ENCODE measurements around the gene RNF125. TPM values are rescaled to one million over a fixed set of nuclear protein-coding genes. Genes with fewer than 3 reads are reported as not detected.
"Not testable (repeated sequence)": the region's sequence is repeated elsewhere in the genome, so short reads cannot be mapped to it uniquely, and the experiment has no call there.

The RNF125 gene
- 10 to 100 TPM in 9 of 12 donors, 1 to 10 TPM in 2, not detected in 1; 8.8 to 18.6 (median 12.5) TPM for polyA plus RNA-seq (ENCODE audit: insufficient read length in 12 of 12)
- long read RNA-seq, donor 1 = 0 reads
- long read RNA-seq, donor 2, full-length matches to known transcripts = 3 of 9 reads
- long read RNA-seq, donor 2, partial matches to known transcripts = 6 of 9 reads
- long read RNA-seq, donor 2, other reads (novel, unspliced or antisense) = 0 of 9 reads
- long read RNA-seq, donor 3, full-length matches to known transcripts = 2 of 2 reads
- long read RNA-seq, donor 3, partial matches to known transcripts = 0 of 2 reads
- long read RNA-seq, donor 3, other reads (novel, unspliced or antisense) = 0 of 2 reads
- long read RNA-seq, donor 4, full-length matches to known transcripts = 2 of 2 reads
- long read RNA-seq, donor 4, partial matches to known transcripts = 0 of 2 reads
- long read RNA-seq, donor 4, other reads (novel, unspliced or antisense) = 0 of 2 reads
- long read RNA-seq, donor 5 = 0 reads
- long read RNA-seq, donor 6 = 0 reads
- long read RNA-seq, donor 7, full-length matches to known transcripts = 1 of 1 reads
- long read RNA-seq, donor 7, partial matches to known transcripts = 0 of 1 reads
- long read RNA-seq, donor 7, other reads (novel, unspliced or antisense) = 0 of 1 reads
- long read RNA-seq, donor 8, full-length matches to known transcripts = 3 of 3 reads
- long read RNA-seq, donor 8, partial matches to known transcripts = 0 of 3 reads
- long read RNA-seq, donor 8, other reads (novel, unspliced or antisense) = 0 of 3 reads
- long read RNA-seq, donor 9 = 0 reads
- long read RNA-seq, donor 10, full-length matches to known transcripts = 2 of 2 reads
- long read RNA-seq, donor 10, partial matches to known transcripts = 0 of 2 reads
- long read RNA-seq, donor 10, other reads (novel, unspliced or antisense) = 0 of 2 reads
- long read RNA-seq, donor 11, full-length matches to known transcripts = 2 of 2 reads
- long read RNA-seq, donor 11, partial matches to known transcripts = 0 of 2 reads
- long read RNA-seq, donor 11, other reads (novel, unspliced or antisense) = 0 of 2 reads

DNA sequence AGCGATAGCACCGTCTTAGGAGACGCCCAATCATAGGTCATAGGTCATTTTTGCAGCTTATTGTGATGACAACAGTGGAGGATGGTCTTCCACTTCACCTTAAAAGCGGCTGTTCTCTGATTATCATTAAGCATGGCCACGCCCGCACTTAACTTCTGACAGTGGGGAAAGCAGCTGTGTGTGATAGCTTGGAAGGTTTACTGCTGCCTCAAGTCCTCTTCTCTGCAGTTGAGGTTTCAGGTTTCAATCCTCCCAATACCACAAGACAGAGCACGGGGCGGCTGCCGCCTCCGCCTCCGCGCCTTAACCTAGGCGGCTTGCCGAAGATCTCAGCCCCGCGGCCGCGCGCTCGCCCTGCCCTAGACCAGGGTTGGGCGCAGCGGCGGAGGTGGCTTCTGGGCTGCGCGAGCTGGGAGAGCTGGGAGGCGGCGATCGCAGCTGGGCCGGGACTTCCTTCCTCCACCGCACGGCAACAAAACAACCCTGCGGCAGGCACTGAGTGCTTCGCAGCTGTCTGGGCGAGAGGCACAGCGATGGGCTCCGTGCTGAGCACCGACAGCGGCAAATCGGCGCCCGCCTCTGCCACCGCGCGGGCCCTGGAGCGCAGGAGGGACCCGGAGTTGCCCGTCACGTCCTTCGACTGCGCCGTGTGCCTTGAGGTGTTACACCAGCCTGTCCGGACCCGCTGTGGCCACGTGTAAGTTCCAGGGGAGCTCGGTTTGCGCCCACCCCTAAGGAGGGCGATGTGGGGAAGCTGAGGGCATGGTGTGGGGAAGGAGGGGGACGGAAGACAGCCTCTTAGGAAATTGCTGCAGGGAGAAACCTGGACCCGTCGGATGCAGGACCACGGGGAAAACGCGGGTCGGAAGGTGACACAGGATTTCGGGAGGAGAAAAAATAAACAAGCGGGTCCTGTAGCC is at the start of gene RNF125:
TSS of gene RNF125 (plus strand) at position 495 of the 920 bp plus-strand sequence. CDS start at position 534, 39 bp downstream.
- DNase-seq = peak; percentile 79

DNA sequence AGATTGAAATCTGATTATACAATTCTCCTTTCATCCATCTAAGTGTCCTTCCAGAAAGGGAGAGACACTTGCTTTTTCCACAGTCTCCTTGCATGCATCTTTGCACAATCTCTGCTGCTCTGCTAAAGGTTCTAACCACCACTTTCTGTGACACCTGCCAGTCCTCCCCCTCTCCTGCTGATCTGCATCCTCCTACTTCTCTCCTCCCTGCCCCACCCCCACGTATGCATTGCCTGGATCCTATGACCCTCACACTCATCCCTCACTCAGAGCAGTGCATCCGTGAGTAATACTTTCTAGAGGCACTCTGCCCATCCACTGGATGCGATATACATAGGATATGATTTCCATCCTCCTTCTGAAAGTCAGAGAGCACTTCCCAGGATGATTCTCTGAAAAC is 48.0 kb upstream of the RNF125 start:
- no peak for DNase-seq

DNA sequence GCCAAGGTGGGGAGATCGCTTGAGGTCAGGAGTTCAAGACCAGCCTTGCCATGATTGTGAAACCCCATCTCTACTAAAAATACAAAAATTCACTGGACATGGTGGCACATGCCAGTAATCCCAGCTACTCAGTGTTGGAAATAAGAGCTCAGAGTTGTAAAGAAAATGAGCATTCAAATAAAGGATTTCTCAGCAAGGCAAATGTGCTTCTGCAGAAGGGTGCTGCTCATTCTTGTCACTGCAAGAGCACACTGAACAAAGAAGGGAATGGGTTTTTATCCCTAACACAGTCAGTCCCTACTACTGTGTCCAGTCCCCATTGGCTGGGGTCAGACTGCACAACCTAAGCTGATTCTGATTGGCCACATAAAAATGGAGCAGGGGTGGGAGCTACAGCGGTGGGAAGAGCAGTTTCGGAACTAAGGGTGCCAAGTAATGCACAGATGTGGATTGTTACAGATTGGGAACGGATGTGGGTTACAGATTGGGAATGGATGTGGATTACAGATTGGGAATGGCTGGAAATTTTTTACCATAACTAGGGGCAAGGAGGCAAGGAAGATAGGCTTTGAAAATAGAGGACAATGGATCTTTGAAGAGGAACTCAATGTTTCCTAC is 44.6 kb upstream of the RNF125 start:
- DNase-seq = no peak

DNA sequence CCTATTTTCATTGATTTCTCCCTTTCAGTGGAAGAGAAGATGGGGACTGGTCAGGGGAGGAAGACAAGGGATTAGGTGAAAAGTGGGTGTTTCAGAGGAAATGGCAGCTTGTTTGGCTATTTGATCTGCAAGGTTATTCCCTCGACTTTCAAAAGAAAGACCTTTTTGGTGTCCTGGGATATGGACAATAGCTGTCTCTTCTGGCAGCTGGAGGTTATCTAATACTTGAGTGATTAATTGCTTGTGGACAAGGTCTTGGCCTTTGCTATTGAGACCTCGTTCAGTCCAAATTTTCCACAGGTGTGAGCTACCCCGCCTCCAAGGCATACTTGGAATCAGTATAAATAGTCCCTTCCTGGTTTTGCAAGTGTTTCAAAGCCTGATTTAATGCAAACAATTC is 42.4 kb upstream of the RNF125 start:
- DNase-seq = no peak

DNA sequence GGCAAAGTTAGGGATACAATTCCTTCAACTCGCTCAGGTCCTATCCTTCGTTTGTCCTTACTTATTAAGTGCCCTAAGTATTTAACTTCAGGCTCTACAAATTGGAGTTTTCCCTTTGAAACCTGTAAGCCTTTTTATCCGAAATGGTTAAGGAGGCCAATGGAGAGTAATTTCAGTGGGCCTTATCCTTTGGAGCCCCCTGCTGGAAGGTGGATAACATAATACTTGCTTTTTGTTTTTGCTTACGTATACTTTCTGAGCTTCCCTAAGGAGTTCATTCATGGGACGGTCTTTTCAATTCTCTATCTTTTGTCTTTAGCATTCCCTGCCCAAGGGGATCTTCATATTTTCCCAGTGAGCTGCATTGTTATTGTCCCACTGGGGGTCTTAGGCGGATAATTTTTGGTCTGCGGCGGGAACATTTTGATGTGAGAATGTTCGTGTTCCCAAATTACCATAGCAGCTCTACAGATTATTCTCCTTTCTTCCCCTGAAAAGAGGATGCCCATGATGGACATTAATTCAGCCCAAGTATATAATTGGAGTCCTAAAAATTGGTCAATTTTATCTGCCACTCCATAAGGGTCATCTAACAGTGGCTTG is 41.3 kb upstream of the RNF125 start:
- no peak for DNase-seq

DNA sequence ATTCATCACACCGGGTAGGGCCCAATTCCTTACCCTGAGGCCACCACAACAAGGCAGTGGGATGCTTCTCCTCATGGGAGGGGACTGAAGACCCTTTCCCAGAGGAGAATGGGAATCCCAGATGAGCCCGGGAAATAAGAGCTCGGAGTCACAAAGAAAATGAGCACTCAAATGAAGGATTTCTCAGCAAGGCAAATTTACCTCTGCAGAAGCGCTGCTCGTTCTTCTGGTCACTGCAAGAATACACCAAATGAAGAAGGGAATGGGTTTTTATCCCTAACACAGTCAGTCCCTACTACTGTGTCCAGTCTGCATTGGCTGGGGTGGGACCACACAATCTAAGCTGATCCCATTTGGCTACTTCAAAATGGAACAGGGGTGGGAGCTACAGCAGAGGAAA is 40.0 kb upstream of the RNF125 start:
- DNase-seq = no peak

DNA sequence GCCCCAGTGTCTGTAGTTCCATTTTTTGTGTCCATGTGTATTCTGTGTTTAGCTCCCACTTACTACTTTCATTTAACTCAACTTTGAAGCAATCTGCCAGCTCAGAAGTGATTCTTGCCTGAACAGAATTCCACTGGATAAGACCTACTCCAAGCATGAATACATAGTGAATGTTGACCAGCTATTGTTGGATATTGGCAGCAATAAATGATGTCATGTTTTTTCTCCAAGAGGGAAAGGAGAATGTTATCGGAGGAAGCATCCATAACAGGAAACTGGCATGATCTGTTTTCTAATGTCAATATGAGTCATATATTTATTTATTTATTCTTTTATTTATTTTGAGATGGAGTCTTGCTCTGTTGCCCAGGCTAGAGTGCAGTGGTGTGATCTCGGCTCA is 38.9 kb upstream of the RNF125 start:
- DNase-seq = no peak

DNA sequence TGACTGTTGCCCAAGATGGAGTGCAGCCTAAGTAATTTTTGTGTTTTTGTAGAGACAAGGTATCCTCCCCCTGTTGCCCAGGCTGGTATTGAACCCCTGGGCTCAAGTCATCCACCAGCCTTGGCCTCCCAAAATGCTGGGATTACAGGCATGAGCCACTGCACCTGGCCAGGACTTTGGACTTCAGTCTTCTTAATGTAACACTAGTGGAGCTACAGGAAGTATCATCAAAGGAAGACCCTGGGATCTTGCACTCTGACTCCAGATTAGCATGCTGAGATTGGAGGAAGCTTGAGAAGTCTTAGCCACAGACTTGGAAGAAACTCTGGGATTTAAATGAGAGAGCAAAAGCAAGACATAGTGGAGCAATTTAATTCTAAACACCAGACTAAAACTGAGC is 37.8 kb upstream of the RNF125 start:
- DNase-seq = no peak

DNA sequence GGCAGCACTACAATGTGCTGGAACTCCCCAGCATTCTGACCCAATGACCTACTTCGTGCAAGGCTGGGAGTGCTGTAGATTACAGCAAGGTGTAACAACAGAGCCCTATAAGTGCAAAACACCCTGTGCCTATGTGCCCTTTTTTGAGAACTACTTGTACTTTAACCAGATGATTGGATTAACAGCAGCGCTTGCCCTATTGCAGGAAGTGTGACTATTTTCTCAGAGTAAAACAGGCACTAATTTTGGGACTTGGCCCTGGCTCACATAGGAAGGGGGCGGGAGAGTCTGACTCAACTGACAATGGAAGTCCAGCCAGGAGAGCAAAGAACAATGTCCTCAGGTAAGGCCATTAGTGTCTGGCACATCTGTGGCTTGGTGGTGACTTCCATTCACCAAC is 35.6 kb upstream of the RNF125 start:
- no peak for DNase-seq

DNA sequence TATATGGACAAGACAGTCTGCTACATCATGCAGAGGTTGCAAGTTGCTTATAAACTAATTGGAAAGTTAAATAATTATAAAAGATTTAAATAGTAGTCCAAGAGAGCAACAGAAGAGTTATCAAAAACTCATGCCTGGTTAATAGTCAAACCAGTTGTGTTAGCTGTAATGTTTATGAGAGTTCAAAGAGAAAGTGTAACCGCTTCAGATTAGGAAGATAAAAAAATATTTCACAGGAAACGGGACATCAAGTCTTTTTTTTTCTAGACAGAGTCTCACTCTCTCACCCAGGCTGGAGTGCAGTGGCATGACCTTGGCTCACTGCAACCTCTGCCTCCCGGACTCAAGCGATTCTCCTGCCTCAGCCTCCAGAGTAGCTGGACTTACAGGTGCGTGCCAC is 34.6 kb upstream of the RNF125 start:
- no peak for DNase-seq

DNA sequence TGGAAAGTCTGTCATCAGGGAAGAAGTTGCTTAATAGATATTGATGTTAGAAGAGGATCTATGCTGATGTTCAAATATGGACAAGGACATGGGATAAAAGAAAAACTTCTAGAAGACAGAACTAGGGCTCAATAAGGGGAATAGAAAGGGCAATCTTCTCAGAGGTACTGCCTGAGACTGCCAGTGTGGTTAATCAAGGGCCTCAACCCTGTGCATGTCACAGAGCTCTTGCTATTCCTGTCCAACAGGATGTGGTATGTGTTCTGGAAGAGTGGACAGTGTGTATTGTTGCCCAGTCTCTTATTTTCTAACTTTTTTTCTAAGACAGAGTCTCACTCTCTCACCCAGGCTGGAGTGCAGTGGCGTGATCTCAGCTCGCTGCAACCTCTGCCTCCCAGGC is 27.8 kb upstream of the RNF125 start:
- no peak for DNase-seq

DNA sequence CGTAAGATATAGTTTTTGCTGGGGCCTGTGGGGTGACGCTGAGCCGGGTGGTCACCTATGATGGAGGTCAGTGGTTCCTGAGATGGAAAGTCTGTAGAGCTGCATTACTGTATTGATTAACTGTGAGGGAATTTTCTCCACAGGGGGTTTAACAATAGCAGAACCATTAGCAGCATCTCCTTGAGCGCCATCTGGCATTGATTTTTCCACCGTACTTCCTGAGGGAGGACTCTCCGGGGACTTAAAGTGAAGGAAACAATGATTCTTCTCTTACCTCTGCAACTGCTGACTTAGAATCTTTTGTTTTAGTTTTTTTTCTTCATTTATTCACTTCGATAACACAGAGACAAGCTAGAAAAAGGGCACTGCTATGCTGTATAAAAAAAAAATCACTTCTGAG is 22.6 kb upstream of the RNF125 start:
- no peak for DNase-seq

DNA sequence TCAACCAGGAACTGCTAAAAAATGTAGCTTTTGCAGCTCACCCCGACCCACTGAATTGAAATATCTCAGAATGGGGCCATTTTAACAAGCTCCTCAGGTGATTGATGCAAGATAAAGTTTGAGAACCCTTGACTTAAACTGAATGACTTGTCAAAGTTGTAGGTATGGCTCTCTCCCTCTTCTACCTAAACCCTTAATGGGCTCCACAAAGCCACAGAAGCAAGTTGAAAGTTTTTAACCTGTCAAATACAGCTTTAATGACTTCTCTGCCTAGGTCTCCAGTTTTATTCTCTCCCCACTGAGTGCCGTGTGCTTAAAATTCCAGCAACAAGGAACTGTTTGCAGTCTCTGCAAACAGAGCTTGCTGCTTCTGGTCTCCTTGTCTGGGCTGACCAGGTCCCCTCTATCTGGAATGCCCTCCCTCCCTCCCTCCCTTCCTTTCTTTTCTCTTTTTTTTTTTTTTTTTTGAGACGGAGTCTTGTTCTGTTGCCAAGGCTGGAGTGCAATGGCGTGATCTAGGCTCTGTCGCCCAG is 19.7 kb upstream of the RNF125 start:
- no peak for DNase-seq

DNA sequence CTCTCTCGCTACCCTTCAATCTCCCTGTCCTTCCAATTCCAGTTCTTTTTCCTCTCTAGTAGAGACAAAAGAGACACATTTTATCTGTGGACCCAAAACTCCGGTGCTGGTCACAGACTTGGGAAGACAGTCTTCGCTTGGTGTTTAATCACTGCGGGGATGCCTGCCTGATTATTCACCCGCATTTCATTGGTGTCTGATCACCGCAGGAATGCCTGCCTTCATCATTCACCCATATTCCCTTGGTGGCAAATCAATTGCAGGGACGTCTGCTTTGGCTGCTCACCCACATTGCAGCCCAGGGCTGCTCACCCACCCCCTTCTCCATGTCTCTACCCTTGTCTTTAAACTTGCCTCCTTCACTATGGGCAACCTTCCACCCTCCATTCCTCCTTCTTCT is 17.5 kb upstream of the RNF125 start:
- not testable (repeated sequence) for DNase-seq

DNA sequence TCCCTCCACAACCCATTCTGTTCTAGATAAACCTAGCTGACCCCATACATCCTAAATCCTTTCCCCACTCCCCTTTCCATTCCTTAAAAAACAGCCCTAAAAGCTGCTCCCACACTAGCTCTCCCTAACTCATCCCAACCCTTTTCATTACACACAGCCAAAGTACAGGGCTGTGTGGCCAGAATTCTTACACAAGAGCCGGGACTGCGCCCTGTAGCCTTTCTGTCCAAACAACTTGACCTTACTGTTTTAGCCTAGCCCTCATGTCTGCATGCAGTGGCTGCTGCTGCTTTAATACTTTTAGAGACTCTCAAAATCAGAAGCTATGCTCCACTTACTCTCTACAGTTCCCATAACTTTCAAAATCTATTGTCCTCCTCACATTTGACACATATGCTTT is 14.8 kb upstream of the RNF125 start:
- not testable (repeated sequence) for DNase-seq

DNA sequence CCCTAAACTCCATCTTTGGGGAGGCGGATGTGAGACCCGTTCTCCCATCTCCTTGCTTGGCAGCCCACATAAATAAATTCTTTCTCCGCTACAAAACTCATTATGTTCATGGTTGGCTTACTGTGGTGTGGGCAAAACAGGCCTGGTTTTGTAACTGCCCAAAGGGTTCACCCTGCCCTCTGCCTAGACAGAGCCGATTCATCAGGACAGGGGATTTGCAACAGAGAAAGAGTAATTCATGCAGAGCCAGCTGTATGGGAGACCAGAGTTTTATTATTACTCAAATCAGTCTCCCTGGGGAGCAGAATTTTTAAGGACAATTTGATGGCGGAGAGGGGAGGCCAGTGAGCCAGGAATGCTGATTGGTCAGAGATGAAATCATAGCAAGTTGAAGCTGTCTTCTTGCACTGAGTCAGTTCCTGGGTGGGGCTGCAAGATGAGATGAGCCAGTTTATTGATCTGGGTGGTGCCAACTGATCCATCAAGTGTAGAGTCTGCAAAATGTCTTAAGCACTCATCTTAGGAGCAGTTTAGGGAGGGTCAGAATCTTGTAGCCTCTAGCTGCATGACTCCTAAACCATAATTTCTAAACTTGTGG is 8.4 kb upstream of the RNF125 start:
- no peak for DNase-seq

DNA sequence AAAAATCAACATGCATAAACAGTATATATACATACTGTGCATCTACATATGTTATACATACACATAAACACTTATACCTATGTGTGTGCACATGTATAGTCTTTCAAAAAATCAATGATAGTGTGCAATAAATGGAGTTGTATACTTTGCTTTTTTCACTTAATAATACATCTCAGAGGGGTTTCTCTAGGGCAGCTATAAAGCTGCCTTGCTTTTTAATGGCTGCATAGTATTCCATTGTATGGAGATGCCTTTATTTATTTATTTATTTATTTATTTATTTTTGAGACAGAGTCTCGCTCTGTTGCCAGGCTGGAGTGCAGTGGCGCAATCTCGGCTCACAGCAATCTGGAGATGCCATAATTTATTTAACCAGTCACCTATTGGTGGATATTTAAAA is 7.4 kb upstream of the RNF125 start:
- DNase-seq = no peak

DNA sequence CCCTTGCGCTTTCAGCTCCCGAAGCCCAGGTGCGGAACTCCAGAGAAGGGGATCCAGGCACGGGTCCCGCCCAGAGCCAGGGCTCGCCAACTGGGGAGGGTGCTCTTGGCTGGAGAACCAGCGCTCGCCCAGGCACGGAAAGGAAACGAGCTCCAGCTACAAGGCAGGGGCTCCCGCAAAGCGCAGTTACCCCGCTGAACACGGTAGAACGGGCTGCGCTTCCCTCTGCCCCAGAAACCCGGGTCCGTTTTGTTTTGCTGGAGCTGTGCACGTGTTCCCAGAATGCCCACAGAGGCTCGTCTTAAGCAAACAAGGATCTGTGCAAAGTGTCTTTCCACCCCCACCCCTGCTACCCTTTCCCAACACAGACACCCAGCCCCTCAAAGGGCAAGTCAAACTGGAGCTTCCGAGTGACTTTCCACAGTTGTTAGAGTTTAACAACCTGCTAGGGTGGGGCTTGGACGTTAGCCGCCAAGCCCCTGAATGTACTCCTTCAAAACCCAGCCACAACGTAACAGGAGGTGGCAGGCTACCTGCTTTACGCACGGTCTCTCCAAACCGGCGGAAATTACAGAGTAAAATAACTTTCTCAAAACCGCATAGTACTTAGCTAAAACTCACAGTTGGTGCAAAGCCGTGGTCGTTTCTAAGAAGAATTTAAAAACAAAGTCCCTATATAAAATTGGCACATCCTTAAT is 775 bp downstream of the RNF125 start:
- no peak for DNase-seq

DNA sequence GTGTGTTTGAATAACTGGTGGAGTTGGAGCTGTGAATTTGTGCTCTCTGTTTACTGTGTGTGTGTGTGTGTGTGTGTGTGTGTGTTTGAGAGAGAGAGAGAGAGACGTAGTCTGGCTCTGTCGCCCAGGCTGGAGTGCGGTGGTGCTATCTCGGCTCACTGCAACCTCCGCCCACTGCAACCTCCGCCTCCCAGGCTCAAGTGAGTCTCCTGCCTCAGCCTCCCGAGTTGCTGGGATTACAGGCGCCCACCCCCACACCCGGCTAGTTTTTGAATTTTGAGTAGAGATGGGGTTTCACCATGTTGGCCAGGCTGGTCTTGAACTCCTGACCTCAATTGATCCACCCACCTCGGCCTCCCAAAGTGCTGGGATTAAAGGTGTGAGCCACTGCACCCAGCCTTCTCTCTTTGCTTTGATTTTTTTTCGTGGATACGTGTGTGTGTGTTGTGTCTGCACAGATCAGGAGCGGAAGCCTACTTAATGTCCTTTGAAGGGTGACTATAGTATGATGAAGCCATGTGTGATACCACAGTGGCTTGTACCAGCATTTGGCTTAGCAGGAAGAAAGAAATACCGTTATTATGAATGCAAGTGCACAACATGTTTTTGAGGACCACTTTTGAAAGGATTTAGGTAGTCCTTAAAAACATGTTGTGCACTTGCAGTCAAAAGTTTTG is 1.5 kb downstream of the RNF125 start:
- not testable (repeated sequence) for DNase-seq

Measured in muscle of arm (tissue), 14 donors.